Ascending aorta (tissue), 2 donors: ENCODE measurements around the gene HABP4. TPM values are rescaled to one million over a fixed set of nuclear protein-coding genes. Genes with fewer than 3 reads are reported as not detected.

Experiments
- DNase-seq, 2 donors: peaks; one replicate each; pipeline ENCODE4 v3.0.0-alpha.2; 2019; ENCODE audit warnings: low spot score in 2 of 2
- H3K27ac ChIP-seq, 2 donors: fragments of 200-600 bp; sonication (generic); one replicate each; pipeline ENCODE4 v1.5.1; 2016 to 2017; ENCODE audit warnings: mild to moderate bottlenecking in 1 of 2
- H3K27me3 ChIP-seq: fragments of 200-600 bp; sonication (generic); one replicate; pipeline ENCODE4 v1.5.1; 2017
- H3K36me3 ChIP-seq, 2 donors: fragments of 200-600 bp; sonication (generic); one replicate each; pipeline ENCODE4 v1.5.1; 2016
- H3K4me1 ChIP-seq, 2 donors: fragments of 200-600 bp; sonication (generic); one replicate each; pipeline ENCODE4 v1.5.1; 2016 to 2017; ENCODE audit warnings: mild to moderate bottlenecking in 1 of 2
- H3K4me3 ChIP-seq, 2 donors: fragments of 200-600 bp; sonication (generic); one replicate each; pipeline ENCODE4 v1.5.1; 2016 to 2017; ENCODE audit warnings: mild to moderate bottlenecking in 1 of 2
- H3K9me3 ChIP-seq, 2 donors: fragments of 200-600 bp; sonication (generic); one replicate each; pipeline ENCODE4 v1.5.1; 2016
- intact Hi-C: fragments of 100-400 bp; cut with DNase I; formaldehyde crosslinking; loops from one replicate; pipeline ENCODE4 v1.15.1; 2023
- total RNA-seq: library from RNA; depleted of rRNA; stranded (reverse); fragments of >200 nt; gene quantifications from one replicate; pipeline ENCODE4 v1.1.0, GENCODE V29; 2016
- TF ChIP-seq, protein P1 (sequence below), 3 experiments: fragments of 200-600 bp in 2 of 3; fragments of 450-650 bp in 1 of 3; sonication (generic) in 2 of 3; IDR thresholded peaks; one replicate each; pipeline ENCODE4 v1.5.1; 2016 to 2019; ENCODE audit warnings: antibody characterized with exemption in 3 of 3, mild to moderate bottlenecking in 1 of 3, moderate library complexity in 1 of 3

The HABP4 gene
- total RNA-seq, 1 donor from 2014 or later = 26.9 TPM

DNA sequence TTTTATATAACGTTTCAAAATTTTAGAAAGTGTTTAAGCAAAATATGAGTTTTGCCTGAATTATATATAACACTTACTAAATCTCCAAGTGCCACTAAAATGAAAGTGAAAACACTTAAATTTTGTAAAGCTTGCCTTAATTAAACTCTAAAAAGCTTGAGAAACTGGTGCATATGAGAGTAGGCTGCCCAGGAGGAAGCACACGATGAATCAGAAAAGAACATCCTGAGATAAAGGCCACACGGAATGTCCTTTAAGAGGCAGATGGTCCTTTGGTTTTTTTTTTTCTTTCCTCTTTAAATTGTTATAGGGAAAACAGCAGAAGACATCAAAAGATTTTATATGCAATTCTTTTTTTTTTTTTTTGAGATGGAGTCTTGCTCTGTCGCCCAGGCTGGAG is 60.3 kb downstream of the HABP4 start:
- no peak for DNase-seq
- Histone ChIP-seq H3K27ac (peak overlapping the region; percentile 77 to 85), H3K9me3 (no peaks in the 10 kb centered on the region), H3K4me1 (peaks cover 9 to 49% of the 10 kb centered on the region in 2 donors), H3K4me3 (no peak overlapping the region), H3K27me3 (no peaks in the 10 kb centered on the region), H3K36me3 (peaks cover 4 to 5% of the 10 kb centered on the region in 2 donors)
- intact Hi-C loops = no loop called here
- TF ChIP-seq, protein P1, sequence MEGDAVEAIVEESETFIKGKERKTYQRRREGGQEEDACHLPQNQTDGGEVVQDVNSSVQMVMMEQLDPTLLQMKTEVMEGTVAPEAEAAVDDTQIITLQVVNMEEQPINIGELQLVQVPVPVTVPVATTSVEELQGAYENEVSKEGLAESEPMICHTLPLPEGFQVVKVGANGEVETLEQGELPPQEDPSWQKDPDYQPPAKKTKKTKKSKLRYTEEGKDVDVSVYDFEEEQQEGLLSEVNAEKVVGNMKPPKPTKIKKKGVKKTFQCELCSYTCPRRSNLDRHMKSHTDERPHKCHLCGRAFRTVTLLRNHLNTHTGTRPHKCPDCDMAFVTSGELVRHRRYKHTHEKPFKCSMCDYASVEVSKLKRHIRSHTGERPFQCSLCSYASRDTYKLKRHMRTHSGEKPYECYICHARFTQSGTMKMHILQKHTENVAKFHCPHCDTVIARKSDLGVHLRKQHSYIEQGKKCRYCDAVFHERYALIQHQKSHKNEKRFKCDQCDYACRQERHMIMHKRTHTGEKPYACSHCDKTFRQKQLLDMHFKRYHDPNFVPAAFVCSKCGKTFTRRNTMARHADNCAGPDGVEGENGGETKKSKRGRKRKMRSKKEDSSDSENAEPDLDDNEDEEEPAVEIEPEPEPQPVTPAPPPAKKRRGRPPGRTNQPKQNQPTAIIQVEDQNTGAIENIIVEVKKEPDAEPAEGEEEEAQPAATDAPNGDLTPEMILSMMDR (IDR thresholded peaks at IDR 0.05) = no peak

DNA sequence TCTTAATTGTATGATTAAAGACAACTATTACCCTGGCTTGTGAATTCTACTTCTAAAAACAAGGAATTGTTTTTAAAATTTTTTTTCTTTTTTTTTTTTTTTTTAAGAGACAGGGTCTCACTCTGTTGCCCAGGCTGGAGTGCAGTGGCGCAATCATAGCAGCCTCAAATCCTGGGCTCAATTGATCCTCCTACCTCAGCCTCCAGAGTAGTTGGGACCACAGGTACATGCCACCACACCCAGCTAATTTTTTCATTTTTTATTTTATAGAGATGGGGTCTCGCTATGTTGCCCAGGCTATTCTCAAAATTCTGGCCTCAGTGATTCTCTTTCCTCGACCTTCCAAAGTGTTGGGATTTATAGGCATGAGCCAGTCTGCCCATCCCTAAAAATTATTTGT is 62.3 kb downstream of the HABP4 start:
- TF ChIP-seq, protein P1 (IDR thresholded peaks at IDR 0.05) = no peak
- DNase-seq = no peak
- Histone ChIP-seq H3K27me3 (no peaks in the 10 kb centered on the region), H3K36me3 (peaks cover 4 to 5% of the 10 kb centered on the region in 2 donors), H3K4me3 (no peak overlapping the region), H3K9me3 (no peaks in the 10 kb centered on the region), H3K4me1 (peaks cover 9 to 53% of the 10 kb centered on the region in 2 donors), H3K27ac (peak overlapping the region; percentile 79 to 85)
- intact Hi-C loops = no loop called here

DNA sequence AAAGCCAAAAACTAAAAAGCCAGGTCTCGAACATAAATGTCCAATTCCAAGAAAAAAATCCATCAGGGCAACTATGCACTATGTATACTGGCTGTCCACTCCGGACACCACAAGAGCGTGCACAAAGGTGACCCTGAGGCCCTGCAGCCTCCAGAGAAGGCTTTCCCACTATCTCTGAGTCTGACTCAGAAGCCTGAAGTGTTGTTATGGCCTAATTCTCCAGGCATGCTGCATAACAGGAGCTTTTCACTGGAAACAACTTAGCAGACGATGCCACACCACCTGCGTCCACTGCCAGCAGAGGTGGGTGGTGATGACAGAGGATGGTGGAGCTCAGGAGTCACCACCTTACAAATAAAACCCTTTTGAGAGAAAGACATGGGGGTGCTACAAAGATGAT is 63.7 kb downstream of the HABP4 start:
- H3K4me1 ChIP-seq = peaks cover 7 to 44% of the 10 kb centered on the region in 2 donors
- intact Hi-C loops = no loop called here
- H3K4me3 ChIP-seq = no peak overlapping the region
- peaks cover 4 to 5% of the 10 kb centered on the region in 2 donors for H3K36me3 ChIP-seq
- DNase-seq = no peak
- no peaks in the 10 kb centered on the region for H3K27me3 ChIP-seq
- H3K27ac ChIP-seq = peak overlapping the region; percentile 77 to 79
- H3K9me3 ChIP-seq = no peaks in the 10 kb centered on the region
- TF ChIP-seq, protein P1 (IDR thresholded peaks at IDR 0.05) = no peak

DNA sequence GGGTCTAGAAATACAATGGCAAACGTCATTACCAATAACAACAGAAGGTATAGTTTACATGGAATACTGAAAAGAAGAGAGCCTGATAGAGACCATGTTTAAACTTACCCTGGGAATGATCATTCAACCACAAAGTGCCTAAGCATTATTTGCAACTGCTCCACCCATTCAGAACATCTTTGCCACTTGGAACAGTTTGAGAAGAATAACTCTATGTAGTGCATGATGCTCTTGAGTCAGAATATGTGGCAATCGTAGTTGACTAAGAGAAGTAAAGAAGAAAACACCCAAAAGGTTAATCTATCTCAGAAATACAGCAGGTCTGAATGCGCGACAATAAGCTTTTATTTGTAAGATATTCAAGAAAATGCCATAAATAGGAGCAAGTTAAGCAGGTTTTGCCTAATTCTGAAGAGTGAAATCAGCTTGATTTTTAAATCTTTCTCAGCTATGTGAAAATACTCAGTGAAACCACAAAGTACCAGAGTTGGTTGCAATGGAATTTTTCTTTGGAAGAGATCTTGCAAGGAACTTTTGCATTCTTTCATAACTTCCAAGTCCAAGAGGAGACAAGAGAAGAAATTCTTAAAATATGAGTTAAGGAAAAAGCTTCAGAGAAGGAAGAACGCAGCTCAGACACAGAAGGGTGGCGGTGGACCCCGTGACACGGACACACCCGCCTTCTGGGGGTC is 64.3 kb downstream of the HABP4 start:
- DNase-seq = no peak
- Histone ChIP-seq H3K36me3 (peaks cover 4 to 5% of the 10 kb centered on the region in 2 donors), H3K27ac (peak overlapping the region; percentile 77 to 79), H3K4me3 (peak overlapping the region in 1 of 2 donors; percentile 34), H3K9me3 (no peaks in the 10 kb centered on the region), H3K4me1 (peaks cover 3 to 40% of the 10 kb centered on the region in 2 donors), H3K27me3 (no peaks in the 10 kb centered on the region)
- TF ChIP-seq, protein P1 (IDR thresholded peaks at IDR 0.05) = no peak
- intact Hi-C loops = no loop called here

DNA sequence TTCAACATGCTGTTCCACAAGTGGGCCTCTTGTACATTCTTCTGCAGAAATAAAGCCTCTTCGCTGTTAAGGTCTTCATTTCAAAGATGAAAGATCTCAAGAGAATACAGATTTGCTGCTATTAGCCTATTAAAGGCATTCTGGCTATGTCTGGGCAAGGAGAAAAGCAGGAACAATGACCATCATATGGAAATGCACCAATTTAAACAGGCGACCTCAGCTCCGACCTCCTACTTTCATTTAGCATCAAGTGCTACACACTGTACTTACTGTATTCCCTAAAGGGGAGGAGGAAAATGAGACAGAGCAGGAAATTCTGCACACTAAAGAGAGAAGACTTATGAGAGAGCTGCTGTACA is 64.8 kb downstream of the HABP4 start:
- peak overlapping the region in 1 of 2 donors; percentile 34 for H3K4me3 ChIP-seq
- TF ChIP-seq, protein P1 (IDR thresholded peaks at IDR 0.05) = no peak
- H3K4me1 ChIP-seq = peaks cover 3 to 37% of the 10 kb centered on the region in 2 donors
- no peak for DNase-seq
- peaks cover 4 to 5% of the 10 kb centered on the region in 2 donors for H3K36me3 ChIP-seq
- intact Hi-C loops = no loop called here
- H3K27me3 ChIP-seq = no peaks in the 10 kb centered on the region
- peak overlapping the region; percentile 77 to 79 for H3K27ac ChIP-seq
- no peaks in the 10 kb centered on the region for H3K9me3 ChIP-seq
